Spleen (tissue), 11 donors: ENCODE data around the gene RBMS1. TPM values are rescaled to one million over a fixed set of nuclear protein-coding genes. Genes with fewer than 3 reads are reported as not detected.

Experiments used
- DNase-seq: peaks from one replicate; pipeline ENCODE4 v3.0.0-alpha.2; 2020
- H3K27ac ChIP-seq, 8 donors: fragments of 200-600 bp; sonication (generic) in 7 of 8; 1 replicate in 4 of 8; 2 replicates in 4 of 8; pipeline versions ENCODE4 v1.5.0 to v1.8.0; 2016 to 2021; ENCODE audit warnings: inconsistent platforms in 4 of 8, mild to moderate bottlenecking in 4 of 8, moderate library complexity in 1 of 8
- H3K27me3 ChIP-seq, 7 donors: fragments of 200-600 bp; sonication (generic) in 6 of 7; replicated peaks in 1 of 7; 1 replicate in 4 of 7; 2 replicates in 3 of 7; pipeline versions ENCODE4 v1.5.0 to v1.8.0; 2016 to 2021; ENCODE audit warnings: inconsistent platforms in 3 of 7, mild to moderate bottlenecking in 1 of 7
- H3K36me3 ChIP-seq, 6 donors: fragments of 200-600 bp; sonication (generic) in 5 of 6; 1 replicate in 4 of 6; 2 replicates in 2 of 6; pipeline versions ENCODE4 v1.5.0 to v1.8.0; 2016 to 2021; ENCODE audit warnings: inconsistent platforms in 2 of 6
- H3K4me1 ChIP-seq, 6 donors: fragments of 200-600 bp; sonication (generic) in 5 of 6; 1 replicate in 3 of 6; 2 replicates in 3 of 6; pipeline versions ENCODE4 v1.5.0 to v1.8.0; 2016 to 2021; ENCODE audit warnings: inconsistent platforms in 3 of 6
- H3K4me3 ChIP-seq, 8 donors: fragments of 200-600 bp; sonication (generic) in 7 of 8; 1 replicate in 4 of 8; 2 replicates in 4 of 8; pipeline versions ENCODE4 v1.5.0 to v1.8.0; 2016 to 2021; ENCODE audit warnings: inconsistent platforms in 4 of 8, mild to moderate bottlenecking in 4 of 8, moderate library complexity in 2 of 8
- H3K9me3 ChIP-seq, 8 donors: fragments of 200-600 bp; sonication (generic) in 7 of 8; 1 replicate in 4 of 8; 2 replicates in 4 of 8; pipeline versions ENCODE4 v1.5.0 to v1.8.0; 2016 to 2021; ENCODE audit warnings: inconsistent platforms in 4 of 8
- CTCF ChIP-seq, 11 experiments: fragments of 200-600 bp in 7 of 11; fragments of 450-650 bp in 4 of 11; sonication (generic) in 4 of 11; IDR thresholded peaks in 8 of 11; conservative IDR thresholded peaks in 3 of 11; 1 replicate in 7 of 11; 2 replicates in 4 of 11; pipeline versions ENCODE4 v1.4.0 to v1.8.0; 2016 to 2021; ENCODE audit warnings: antibody characterized with exemption in 11 of 11, inconsistent platforms in 4 of 11, mild to moderate bottlenecking in 1 of 11
- POLR2A ChIP-seq, 3 donors: fragments of 450-650 bp; IDR thresholded peaks; one replicate each; pipeline ENCODE4 v1.5.1; 2017; ENCODE audit warnings: antibody characterized with exemption in 3 of 3, mild to moderate bottlenecking in 1 of 3
- POLR2AphosphoS5 ChIP-seq, 3 donors: sonication (generic); formaldehyde crosslinking; IDR thresholded peaks; one replicate each; pipeline ENCODE4 v1.5.1; 2017; ENCODE audit warnings: antibody characterized with exemption in 3 of 3
- WGBS, 5 donors: extraction: QIAGEN DNeasy Blood & Tissue Kit in 3 of 5; methylation state at CpG; one replicate each; pipeline versions ENCODE4 v1.1.5 to v1.1.7; 2013 to 2018; 5-methylcytosine and 5-hydroxymethylcytosine counted together
- intact Hi-C: fragments of 100-400 bp; cut with DNase I; formaldehyde crosslinking; loops from one replicate; pipeline ENCODE4 v1.15.0; 2023; ENCODE audit warnings: low total_unique reads
- polyA plus RNA-seq, 3 donors: library from polyadenylated mRNA; stranded (reverse); fragments of 200-250 nt; gene quantifications; one replicate each; pipeline ENCODE4 v1.2.1, GENCODE V29; 2013
- total RNA-seq, 7 donors: library from RNA; depleted of rRNA in 3 of 7; stranded (reverse); fragments of >200 nt in 3 of 7; fragmentation: NEBNext Ultra II Directional in 4 of 7; extraction: Animal tissue kit (Norgen Biotek cat#: 25700) in 4 of 7; gene quantifications; one replicate each; pipeline versions ENCODE4 v1.1.0 to v1.2.1, GENCODE V29; 2016 to 2021
- donor health status: healthy with polysubstance abuse.
- donor health status: DM: no; HTN: no; CAD: no; lungs with moderate emphysema.
- donor health status: DM: no; HTN: no; CAD: no.
- donor health status: Bipolar disorder and iron deficiency.
- donor health status: healthy.
- donor health status: DM: no; HTN: no; CAD: no.
- donor health status: DM: yes; HTN: yes; CAD: no.

The RBMS1 gene
- total and polyA plus RNA-seq, 10 donors: 18.8 to 151 (median 118) TPM

DNA sequence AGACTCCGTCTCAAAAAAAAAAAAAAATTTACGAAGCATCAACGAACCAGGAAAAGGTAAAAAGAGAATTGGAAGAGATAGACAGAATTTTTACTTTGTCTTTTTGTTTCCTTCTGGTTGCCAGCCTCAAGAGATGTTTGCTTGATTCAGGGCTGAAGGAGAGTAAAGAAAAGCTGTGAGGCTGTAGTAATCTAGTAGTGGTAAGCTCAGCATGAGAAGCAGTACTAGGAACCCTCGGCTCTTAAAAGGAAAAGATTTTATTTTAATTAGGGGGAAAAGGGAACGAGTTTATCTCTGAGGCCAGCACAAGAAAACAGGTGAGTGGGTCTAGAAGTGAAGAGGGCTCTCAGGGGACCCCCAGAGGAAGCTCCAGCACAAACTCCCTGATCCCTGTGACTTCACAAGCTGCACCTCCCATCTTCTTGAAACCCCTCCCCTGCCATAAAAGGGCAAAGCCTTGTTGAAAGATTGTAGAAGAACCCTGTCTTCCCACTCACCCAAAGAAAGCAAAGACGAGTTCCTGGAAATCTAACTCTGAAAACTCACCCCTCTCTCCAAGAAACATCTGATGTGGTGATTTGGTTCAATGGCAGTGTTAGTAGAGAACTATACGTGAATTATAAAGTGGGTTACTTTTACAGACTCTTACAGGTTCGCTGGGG, 8.6 kb downstream of the RBMS1 start:
- no peaks in the 10 kb centered on the region for H3K36me3 ChIP-seq
- peaks cover 0 to 62% (median 26%) of the 10 kb centered on the region in 6 donors for H3K4me1 ChIP-seq
- no peaks in the 10 kb centered on the region for H3K9me3 ChIP-seq
- intact Hi-C loops: no loop called here
- H3K4me3 ChIP-seq: no peak overlapping the region
- DNase-seq: no peak
- H3K27ac ChIP-seq: peak overlapping the region in 4 of 8 donors; percentile 26 to 65 (median 49)
- TF ChIP-seq CTCF (IDR thresholded peaks at IDR 0.05 in 8 of 11, conservative IDR thresholded peaks at IDR 0.05 in 3 of 11): no peak
- no peak for TF ChIP-seq POLR2A (IDR thresholded peaks at IDR 0.05)
- TF ChIP-seq POLR2AphosphoS5 (IDR thresholded peaks at IDR 0.05): no peak
- no peaks in the 10 kb centered on the region for H3K27me3 ChIP-seq
- 74 to 83% (median 77%) methylated on average over 8 of the region's 8 CpGs for WGBS, 5 donors

- H3K27ac ChIP-seq: peak overlapping the region in 5 of 8 donors; percentile 50 to 78 (median 61)
- H3K4me1 ChIP-seq: peaks cover 0 to 45% (median 23%) of the 10 kb centered on the region in 6 donors
- no peak overlapping the region for H3K4me3 ChIP-seq
- no peaks in the 10 kb centered on the region for H3K27me3 ChIP-seq
- no peaks in the 10 kb centered on the region for H3K9me3 ChIP-seq
- DNase-seq: no peak
- intact Hi-C loops: no loop called here
- WGBS, 5 donors: 37 to 39% (median 38%) methylated on average over 2 of the region's 2 CpGs
- H3K36me3 ChIP-seq: no peaks in the 10 kb centered on the region
- TF ChIP-seq POLR2AphosphoS5 (IDR thresholded peaks at IDR 0.05) (peak in 1 of 3 donors; percentile 62), CTCF (IDR thresholded peaks at IDR 0.05 in 8 of 11, conservative IDR thresholded peaks at IDR 0.05 in 3 of 11) (no peak)
Observed at GRCh38 chr2:160482673-160483072, 10.9 kb downstream of the RBMS1 start.

DNA sequence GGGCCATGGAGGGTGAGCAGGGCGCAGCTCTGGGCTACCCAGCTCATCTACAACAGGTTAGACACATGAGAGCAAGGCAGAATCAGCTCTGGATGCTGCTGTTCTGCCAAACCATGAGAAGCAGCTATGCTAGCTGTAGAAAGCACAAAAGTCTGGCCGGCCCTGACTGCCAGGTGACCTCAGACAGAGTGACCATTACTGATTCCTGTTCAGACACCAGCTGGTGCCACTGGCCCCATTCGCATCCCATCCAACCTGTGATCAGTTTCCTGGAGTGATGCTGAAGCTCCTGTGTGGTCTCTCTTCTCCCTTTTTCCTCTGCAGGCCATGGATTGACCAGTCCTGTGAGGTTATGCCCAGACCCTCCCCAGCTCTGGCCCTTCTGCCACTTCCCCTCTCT, 14.3 kb downstream of the RBMS1 start:
- Histone ChIP-seq H3K27me3 (no peaks in the 10 kb centered on the region), H3K4me1 (peaks cover 0 to 30% (median 18%) of the 10 kb centered on the region in 6 donors), H3K9me3 (no peaks in the 10 kb centered on the region), H3K4me3 (no peak overlapping the region), H3K36me3 (no peaks in the 10 kb centered on the region), H3K27ac (peak overlapping the region in 1 of 8 donors; percentile 31)
- no peak for DNase-seq
- TF ChIP-seq POLR2AphosphoS5 (IDR thresholded peaks at IDR 0.05): no peak
- no peak for TF ChIP-seq POLR2A (IDR thresholded peaks at IDR 0.05)
- TF ChIP-seq CTCF (IDR thresholded peaks at IDR 0.05 in 8 of 11, conservative IDR thresholded peaks at IDR 0.05 in 3 of 11): no peak
- WGBS, 5 donors: 78 to 98% (median 94%) methylated on average over 3 of the region's 3 CpGs
- intact Hi-C loops: no loop called here

- no peaks in the 10 kb centered on the region for H3K27me3 ChIP-seq
- H3K27ac ChIP-seq: no peak overlapping the region
- no peak overlapping the region for H3K4me3 ChIP-seq
- WGBS, 5 donors: 83 to 90% (median 84%) methylated on average over 6 of the region's 6 CpGs
- no peaks in the 10 kb centered on the region for H3K36me3 ChIP-seq
- no peak for TF ChIP-seq POLR2A (IDR thresholded peaks at IDR 0.05)
- no peak for TF ChIP-seq CTCF (IDR thresholded peaks at IDR 0.05 in 8 of 11, conservative IDR thresholded peaks at IDR 0.05 in 3 of 11)
- TF ChIP-seq POLR2AphosphoS5 (IDR thresholded peaks at IDR 0.05): no peak
- no peak for DNase-seq
- intact Hi-C loops: no loop called here
- no peaks in the 10 kb centered on the region for H3K9me3 ChIP-seq
- peaks cover 0 to 28% (median 19%) of the 10 kb centered on the region in 6 donors for H3K4me1 ChIP-seq
Observed at GRCh38 chr2:160478660-160479059, 14.9 kb downstream of the RBMS1 start.
